Esophagus squamous epithelium (tissue), 4 donors: ENCODE measurements around the gene ATP8A2.

Experiments
- POLR2A ChIP-seq, 4 donors: fragments of 450-650 bp; IDR thresholded peaks; one replicate each; pipeline ENCODE4 v1.6.1; 2017; ENCODE audit warnings: antibody characterized with exemption in 4 of 4, mild to moderate bottlenecking in 4 of 4, moderate library complexity in 3 of 4
- TF ChIP-seq, protein P1 (sequence below), 6 experiments: fragments of 450-650 bp in 4 of 6; fragments of 200-600 bp in 2 of 6; sonication (generic) in 2 of 6; IDR thresholded peaks; one replicate each; pipeline ENCODE4 v1.5.1; 2016 to 2019; ENCODE audit warnings: antibody characterized with exemption in 6 of 6, mild to moderate bottlenecking in 4 of 6, moderate library complexity in 4 of 6

GRCh38 chr13:25905611-25906010 is 533.8 kb downstream of the ATP8A2 start:
- TF ChIP-seq, protein P1, sequence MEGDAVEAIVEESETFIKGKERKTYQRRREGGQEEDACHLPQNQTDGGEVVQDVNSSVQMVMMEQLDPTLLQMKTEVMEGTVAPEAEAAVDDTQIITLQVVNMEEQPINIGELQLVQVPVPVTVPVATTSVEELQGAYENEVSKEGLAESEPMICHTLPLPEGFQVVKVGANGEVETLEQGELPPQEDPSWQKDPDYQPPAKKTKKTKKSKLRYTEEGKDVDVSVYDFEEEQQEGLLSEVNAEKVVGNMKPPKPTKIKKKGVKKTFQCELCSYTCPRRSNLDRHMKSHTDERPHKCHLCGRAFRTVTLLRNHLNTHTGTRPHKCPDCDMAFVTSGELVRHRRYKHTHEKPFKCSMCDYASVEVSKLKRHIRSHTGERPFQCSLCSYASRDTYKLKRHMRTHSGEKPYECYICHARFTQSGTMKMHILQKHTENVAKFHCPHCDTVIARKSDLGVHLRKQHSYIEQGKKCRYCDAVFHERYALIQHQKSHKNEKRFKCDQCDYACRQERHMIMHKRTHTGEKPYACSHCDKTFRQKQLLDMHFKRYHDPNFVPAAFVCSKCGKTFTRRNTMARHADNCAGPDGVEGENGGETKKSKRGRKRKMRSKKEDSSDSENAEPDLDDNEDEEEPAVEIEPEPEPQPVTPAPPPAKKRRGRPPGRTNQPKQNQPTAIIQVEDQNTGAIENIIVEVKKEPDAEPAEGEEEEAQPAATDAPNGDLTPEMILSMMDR (IDR thresholded peaks at IDR 0.05) = no peak
- no peak for TF ChIP-seq POLR2A (IDR thresholded peaks at IDR 0.05)
